HG03575 (cell line): ENCODE results near the gene PPP4R1.

ENCODE experiments used
- ATAC-seq: cut with Tn5 transposase; IDR thresholded peaks from one replicate; pipeline ENCODE4 v1.9.1; 2021; ENCODE audit not compliant: unreplicated experiment, insufficient number of reproducible peaks, low FRiP score; ENCODE audit errors: extremely low read depth

PPP4R1 gene

DNA sequence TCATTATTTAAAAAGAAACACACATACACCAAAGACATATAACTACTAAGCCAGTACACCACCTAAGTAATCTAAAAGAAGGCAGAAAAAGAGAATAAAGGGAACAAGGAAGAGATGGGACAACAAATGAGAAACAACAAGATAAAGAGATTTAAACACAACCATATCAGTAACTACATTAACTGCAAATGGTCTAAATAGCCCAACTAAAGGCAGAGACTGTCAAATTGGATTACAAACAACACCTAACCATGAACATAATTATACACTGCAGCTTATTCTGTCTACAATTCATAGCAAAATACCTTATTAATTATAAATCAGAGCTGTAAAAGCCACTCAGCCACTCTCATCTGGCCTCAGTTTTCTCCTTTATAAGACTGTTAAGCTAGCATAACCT, 15.0 kb downstream of the PPP4R1 start:
- ATAC-seq = no peak

DNA sequence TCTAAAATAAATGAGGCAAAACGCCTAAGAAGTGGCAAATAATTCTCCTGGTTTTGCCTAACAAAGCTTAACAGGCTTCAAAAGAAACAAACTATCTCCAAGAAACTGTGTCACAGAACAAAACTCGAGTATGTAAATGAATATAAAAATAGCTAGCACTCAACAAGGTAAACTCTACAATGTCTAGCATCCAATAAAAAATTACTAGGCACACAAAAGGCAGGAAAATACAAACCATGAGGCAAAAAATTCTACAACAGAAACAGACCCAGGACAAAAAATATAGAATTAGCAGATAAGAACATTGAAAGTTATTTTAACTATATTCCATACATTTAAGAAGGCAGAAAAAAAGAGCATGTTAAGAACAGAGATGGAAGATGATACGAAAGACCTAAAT, 16.8 kb downstream of the PPP4R1 start:
- ATAC-seq = no peak

GRCh38 chr18:9596843-9597526, 17.4 kb downstream of the PPP4R1 start:
- no peak for ATAC-seq

- no peak for ATAC-seq
Measured at GRCh38 chr18:9596226-9596625, 18.1 kb downstream of the PPP4R1 start.

- ATAC-seq = peak; percentile 44
Measured at GRCh38 chr18:9594823-9595596, 19.3 kb downstream of the PPP4R1 start.

DNA sequence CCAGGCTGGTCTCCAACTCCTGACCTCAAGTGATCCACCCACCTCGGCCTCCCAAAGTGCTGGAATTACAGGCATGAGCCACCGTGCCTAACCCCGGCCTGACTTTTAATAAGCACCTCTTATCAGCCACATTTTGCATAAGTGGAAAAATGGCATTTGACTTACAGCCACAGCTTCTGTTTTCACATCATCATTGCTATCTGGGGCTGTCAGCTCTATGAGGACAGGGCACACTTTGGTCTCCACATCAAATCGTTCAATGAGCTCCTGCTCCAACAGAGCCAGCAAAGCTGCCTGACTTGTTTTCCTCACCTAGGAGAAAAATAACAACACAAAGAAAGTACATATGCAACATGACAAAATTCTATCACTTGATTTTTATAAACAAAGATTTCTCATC, 26.4 kb downstream of the PPP4R1 start:
- ATAC-seq = no peak

- no peak for ATAC-seq
Measured at GRCh38 chr18:9586814-9587213, 27.5 kb downstream of the PPP4R1 start.

GRCh38 chr18:9581667-9582066, 32.7 kb downstream of the PPP4R1 start:
- no peak for ATAC-seq

- no peak for ATAC-seq
Measured at GRCh38 chr18:9578306-9578705, 36.1 kb downstream of the PPP4R1 start.

DNA sequence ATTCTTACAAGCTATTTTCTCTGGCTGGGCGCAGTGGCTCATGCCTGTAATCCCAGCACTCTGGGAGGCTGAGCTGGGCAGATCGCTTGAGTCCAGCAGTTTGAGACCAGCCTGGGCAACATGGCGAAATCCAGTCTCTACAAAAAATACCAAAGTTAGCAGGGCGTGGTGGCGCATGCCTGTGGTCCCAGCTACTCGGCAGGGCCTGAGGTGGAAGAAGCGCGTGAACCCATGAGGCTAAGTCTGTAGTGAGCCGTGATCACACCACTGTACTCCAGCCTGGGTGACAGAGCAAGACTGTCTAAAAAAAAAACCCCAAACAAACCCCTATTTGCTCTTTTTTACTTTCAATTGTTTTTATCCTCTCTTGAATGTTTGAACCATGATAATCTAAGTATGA, 37.0 kb downstream of the PPP4R1 start:
- ATAC-seq = no peak

DNA sequence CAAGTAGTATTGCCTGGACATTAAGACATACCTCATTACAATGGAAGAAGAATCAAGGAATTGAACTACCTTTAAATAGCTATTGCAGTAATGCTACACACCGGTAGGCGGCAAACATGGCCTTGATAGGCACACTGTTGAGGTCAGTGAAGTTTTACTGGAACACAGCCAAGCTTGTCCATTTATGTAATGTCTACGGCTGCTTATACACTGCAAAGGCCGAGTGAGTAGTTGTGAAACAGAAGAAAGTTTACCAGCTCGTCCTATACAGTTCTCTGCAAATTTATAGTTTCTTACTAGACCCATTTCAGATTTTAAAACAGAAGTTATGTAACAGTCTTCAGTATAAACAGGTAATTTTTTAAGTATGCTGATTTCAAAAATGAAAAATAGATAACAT, 38.8 kb downstream of the PPP4R1 start:
- no peak for ATAC-seq

DNA sequence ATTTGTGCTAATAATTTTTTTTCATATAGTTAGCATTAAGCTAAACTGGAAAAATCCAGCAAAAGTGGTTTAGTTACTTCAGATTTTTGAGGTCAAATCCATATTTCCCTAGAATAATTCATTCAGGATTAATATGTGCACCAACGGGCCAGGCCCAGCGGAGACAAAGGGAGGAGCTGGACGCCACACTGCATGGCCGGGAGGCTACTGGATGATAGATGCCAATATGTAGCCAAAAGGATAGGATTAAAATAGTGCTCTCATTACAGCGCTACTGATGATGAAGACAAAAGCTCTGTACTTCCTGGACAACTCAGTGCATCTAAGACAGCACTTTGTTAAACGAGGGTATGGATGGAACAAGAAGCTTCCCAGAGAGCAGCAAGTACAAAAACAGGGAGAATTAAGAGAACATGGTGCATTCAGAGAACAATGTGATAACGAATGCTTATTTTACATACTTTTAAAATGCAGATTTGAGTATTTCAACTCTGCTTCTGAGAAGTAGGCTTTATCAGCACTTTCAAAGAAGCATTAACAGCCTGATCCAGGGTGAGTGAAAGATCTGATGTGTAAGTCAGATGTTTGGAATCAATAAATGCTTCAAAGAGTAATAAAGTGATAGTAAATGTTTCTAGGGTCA, 39.8 kb downstream of the PPP4R1 start:
- no peak for ATAC-seq

DNA sequence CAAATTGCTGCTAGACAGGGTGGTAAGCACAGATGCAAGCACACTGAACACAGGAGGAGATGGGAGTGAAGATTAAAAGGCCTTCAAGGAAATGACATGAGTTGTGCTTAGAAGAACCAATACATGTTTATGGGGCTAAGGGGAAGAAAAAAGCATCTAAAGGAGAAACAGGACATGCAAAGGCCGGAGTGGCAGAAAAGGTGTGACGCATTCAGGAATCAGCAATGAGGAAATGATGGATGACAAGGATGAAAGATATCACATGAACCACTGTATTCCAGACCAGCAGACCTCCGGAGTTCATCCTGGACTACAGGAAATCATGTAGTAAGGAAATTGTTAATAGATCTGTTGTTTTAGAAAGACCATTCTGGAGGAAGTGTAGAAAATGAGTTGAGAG, 42.8 kb downstream of the PPP4R1 start:
- ATAC-seq = no peak

- ATAC-seq = no peak
Measured at GRCh38 chr18:9570255-9570654, 44.1 kb downstream of the PPP4R1 start.

GRCh38 chr18:9569178-9569577, 45.2 kb downstream of the PPP4R1 start:
- ATAC-seq = no peak

DNA sequence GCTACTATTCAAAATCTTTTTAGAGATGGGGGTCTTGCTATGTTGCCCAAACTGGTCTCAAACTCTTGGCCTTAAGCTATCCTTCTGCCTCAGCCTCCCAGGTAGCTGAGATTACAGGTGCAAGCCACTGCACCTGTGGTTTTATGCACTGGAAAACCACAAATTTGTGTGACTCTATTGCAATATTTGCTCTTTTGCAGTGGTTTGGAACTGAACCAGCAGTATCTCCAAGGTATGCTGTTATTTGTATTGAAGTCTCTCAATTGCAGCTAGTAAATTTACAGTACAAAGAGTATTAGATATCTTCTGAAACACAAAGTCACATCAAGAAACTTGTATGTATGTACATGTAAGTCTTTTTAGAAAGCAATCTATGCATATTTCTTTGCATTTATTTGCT, 46.2 kb downstream of the PPP4R1 start:
- no peak for ATAC-seq

DNA sequence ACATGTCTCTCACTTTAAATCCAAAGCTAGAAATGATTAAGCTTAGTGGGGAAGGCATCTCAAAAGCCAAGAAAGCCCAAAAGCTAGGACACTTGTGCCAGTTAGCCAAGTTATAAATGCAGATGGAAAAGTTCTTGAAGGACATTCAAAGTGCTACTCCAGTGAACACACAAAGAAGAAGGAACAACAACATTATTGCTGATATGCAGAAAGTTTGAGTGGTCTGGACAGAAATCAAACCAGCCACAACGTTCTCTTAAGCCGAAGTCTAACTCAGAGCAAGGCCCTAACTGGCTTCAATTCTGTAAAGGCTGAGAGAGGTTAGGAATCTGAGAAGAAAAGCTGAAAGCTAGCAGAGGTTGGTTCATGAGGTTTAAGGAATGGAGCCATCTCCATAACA, 49.0 kb downstream of the PPP4R1 start:
- ATAC-seq = no peak

DNA sequence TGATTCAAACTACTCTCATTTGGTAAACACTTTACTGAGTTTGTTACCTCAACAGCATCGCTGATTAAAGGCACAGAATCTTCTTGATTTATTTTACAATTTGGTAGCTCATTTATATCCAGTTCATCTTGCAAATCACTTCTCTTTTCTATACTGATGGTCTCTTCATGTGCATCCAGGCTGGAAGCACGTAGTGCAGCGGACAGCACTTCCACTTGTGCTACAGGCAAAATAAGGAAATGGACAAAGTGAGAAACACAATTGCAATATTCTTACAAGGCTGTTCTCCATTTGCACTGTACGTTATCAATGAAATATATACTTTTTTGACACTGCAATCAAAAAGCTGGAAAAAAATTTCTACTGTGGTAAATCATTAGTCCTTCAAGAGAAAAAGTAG, 51.0 kb downstream of the PPP4R1 start:
- no peak for ATAC-seq

DNA sequence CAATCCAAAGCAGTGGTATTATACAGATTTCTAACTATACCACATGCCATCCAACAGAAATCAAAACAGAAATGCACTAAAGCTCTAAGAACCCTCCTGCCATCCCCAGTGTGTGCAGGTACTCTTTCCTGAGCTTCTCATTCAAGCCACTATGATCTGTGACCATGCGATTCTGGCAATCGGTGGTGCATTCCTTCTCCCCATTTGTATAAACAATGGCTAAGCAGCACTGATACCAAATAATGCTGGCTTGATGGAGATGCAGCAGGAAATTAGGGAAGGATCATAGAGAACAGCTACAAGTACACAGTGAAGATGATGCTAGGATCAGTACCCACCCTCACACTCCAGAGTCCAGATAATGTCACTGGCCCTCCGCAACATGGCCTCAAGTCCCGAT, 51.8 kb downstream of the PPP4R1 start:
- ATAC-seq = no peak

DNA sequence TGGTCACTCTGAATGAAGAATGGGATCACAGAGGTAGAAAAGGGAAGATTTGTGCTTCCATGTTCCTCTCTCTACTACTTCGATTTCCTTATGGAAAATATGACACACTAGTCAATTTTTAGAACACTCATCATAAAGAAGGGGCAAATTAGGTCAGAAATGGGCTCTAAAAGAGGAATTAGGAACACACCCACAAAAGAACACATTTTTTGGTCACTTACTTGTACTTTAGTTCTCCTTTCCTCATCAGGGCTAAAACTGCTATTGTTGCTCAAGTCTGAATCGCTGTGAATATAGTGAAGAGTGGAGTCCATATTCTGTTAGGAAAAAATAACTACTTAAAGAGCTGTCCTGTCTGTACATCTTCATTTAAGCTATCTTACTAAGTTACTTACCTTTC, 52.6 kb downstream of the PPP4R1 start:
- ATAC-seq = no peak
